Skin epidermis (tissue), 12 donors: ENCODE results near the gene SHISA9.

ENCODE experiments used
- H3K27ac ChIP-seq, 21 experiments: fragments of 200-600 bp; sonication (generic) in 11 of 21; one replicate each; pipeline ENCODE4 v1.5.0; 2020; ENCODE audit warnings: mild to moderate bottlenecking in 3 of 21, inconsistent platforms in 2 of 21, moderate library complexity in 2 of 21
- H3K4me3 ChIP-seq, 7 experiments: fragments of 200-600 bp; sonication (generic) in 2 of 7; one replicate each; pipeline ENCODE4 v1.5.0; 2020; ENCODE audit warnings: inconsistent platforms in 2 of 7, mild to moderate bottlenecking in 2 of 7, moderate library complexity in 1 of 7

SHISA9 gene

DNA sequence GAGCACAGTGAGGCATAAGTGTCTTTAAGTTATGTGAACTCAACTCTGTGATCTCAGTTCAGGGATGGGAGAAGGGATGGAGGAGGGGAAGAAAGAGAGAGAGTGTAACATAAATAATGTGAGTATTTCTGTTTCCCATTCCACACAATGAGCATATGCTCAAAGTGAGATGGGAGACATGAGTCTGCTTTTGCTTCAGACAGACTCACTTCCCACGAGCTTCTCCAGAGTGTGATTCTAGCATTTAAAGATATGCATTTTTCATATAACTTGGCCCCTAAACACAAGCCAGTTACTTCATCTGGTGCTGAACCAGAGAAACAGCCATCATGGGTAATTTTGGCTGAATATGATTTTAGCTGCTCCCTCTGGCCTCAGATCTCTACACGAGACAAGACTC lies 35.0 kb downstream of the SHISA9 start:
- Histone ChIP-seq H3K4me3 (no peak overlapping the region), H3K27ac (no peak overlapping the region)

DNA sequence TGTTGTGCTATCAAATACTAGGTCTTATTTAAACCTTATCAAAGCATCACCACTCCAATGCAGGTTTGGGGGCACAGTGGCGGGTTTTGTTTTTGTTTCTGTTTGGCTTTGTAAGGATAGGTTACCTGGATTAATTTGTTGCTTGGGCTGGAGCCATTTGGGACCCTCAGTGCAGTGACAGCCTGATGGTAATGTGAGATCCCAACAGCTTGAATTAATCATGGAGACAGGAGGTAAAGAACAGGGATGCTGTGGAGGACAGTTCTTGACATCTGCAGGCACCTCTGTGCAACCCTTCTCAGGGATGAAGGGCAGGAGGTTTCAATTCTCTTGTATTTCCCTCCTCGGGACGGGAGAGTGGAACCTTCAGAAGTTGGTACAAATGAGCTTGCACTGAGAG lies 40.5 kb downstream of the SHISA9 start:
- Histone ChIP-seq H3K27ac (no peak overlapping the region), H3K4me3 (no peak overlapping the region)

DNA sequence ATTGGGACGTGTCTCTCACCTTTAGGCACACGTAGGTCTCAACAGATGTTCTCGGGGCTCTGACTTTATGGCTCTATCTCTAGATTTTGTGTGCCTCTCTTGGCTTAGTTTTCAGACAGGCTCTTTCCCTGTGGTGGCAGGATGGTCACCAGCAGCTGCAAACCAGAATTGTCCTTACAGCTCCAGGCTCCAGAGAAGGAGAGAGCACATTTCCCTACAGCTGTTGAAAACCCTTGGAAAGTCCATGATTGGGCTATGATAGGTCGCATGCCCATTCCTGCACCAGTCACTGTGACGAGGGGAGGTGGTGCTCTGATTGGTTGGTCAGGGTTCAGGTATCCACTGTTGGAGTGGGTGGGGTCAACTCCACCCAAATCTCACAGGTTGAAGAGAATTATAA lies 41.5 kb downstream of the SHISA9 start:
- no peak overlapping the region for H3K4me3 ChIP-seq
- no peak overlapping the region for H3K27ac ChIP-seq

DNA sequence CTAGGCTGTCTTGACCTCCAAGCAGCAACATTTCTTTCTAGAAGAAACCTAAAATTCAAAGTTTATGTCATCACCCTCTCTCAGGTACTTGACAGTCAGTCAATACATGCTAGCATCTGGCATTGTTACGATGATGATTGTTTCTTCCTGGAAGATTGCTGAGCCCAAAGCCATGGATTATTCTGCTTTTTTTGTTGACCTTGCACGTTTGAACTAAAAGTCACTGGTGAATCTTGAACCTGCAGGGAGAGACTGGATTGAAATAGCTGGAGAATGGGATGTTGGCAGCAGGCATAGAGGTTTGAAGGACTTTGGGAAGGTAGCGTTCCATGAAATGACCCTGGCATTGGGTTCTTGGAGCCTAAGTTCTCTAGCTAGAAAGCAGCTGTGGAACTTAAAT lies 42.9 kb downstream of the SHISA9 start:
- H3K27ac ChIP-seq: no peak overlapping the region
- no peak overlapping the region for H3K4me3 ChIP-seq

DNA sequence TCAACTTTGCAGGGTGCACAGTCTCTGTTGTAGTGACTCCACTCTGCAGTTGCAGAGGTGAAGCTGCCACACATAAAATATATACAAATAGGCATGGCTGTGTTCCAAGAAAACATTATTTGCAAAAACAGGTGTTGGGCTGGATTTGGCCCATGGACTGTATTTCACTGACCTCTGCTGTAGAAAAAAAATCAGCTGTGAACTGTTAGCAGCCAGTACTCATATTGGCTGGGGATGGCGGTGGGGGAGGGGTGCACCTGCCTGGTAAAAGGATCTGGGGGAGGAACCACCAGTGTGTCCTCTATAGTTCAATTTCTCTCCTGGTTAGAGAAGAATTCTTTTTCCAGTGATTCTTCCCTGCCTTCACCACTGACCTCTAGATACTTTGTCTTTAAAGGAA lies 50.0 kb downstream of the SHISA9 start:
- Histone ChIP-seq H3K4me3 (no peak overlapping the region), H3K27ac (no peak overlapping the region)

DNA sequence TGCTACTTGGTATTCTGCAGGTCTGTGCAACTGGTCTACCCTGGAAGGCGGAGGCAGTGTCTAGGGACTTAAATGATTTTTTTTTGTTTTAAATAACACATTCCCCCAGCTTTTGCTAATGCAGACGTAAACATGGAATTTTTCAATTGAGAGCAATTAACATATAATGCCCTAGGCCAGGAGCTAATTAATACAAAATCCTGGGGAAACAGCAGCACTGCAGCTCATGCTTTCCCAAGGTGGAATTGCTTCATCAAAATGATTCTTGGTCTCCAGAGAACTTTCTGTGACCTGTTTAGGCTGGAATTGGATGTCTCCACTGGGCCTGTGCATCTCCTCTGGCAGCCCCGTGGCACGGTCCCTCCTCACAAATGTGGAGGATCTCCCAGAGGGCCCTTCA lies 50.6 kb downstream of the SHISA9 start:
- Histone ChIP-seq H3K4me3 (no peak overlapping the region), H3K27ac (no peak overlapping the region)

DNA sequence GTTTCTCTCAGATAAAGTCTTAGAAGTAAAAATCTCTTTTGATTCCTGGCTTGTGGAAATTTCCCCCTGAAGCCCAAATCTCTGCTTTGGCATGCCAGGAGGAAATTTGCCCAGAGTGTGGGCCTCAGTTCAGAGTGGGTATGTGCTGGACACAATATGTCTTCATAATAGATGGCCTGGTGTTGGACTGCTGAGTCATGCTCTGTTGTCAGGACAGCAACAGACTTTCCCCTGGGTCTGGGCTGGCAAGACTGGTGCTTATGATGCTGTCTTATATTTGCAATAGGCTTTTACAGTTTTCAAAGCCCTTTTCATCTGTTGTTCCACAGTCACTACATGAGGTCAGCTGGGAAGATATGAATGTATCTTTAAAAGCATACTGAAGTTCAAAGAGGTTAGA lies 57.0 kb downstream of the SHISA9 start:
- no peak overlapping the region for H3K27ac ChIP-seq
- H3K4me3 ChIP-seq: no peak overlapping the region

DNA sequence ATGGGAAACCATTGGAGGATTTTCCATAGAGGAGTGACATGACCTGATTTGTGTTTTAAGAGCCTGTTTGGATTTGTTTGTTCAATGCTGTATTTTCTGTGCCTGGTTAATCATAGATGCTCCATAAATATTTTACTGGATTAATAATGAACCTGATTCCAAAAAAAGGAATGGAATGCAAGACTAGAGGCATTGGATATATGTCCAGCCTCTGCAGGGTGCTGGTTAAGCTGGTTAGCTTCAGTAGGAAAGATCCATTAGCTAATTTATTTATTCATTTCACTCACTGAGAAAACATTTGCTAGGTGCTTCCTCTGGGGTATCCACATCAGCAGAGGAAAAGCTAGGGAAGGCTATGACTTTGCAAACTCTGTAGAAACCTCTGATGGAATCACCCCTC lies 57.7 kb downstream of the SHISA9 start:
- no peak overlapping the region for H3K4me3 ChIP-seq
- H3K27ac ChIP-seq: no peak overlapping the region

DNA sequence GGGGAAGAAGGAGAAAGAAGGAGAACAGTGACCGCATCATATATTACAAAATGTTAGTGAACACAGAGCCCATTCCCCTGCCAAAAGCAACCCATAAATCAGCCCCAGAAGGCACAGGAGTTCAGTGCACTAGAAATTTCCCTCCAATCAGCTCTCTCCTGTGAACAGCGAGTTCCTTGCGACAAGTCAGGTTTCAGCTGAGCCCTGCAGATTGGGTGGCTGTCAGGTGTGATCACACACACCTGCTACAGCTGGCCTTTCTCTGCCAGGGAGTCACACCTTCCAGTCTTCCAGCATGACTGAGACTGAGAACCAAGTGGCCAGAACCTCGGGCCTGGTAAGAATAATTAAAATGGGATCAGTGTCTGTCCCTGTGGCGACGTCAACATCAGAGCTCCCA lies 60.2 kb downstream of the SHISA9 start:
- Histone ChIP-seq H3K27ac (no peak overlapping the region), H3K4me3 (no peak overlapping the region)

DNA sequence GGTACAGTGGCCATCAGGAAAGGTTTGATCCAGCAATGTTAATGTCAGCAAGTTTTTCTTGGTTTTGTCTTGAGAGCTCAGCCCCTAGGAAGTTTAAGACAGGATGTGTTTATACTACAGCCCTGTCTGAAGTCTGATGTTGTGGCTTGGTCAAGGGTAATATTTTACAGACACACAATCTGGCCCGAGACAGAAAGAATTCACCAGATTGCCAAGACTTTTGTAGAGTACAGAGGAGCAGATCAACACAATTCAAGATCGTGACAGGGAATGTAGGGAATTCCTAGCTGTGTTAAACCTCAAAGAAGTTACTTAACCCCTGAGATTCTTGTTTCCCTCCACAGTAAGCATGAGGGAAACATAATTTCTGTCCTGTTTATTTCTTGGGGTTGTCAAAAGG lies 63.1 kb downstream of the SHISA9 start:
- no peak overlapping the region for H3K4me3 ChIP-seq
- no peak overlapping the region for H3K27ac ChIP-seq

DNA sequence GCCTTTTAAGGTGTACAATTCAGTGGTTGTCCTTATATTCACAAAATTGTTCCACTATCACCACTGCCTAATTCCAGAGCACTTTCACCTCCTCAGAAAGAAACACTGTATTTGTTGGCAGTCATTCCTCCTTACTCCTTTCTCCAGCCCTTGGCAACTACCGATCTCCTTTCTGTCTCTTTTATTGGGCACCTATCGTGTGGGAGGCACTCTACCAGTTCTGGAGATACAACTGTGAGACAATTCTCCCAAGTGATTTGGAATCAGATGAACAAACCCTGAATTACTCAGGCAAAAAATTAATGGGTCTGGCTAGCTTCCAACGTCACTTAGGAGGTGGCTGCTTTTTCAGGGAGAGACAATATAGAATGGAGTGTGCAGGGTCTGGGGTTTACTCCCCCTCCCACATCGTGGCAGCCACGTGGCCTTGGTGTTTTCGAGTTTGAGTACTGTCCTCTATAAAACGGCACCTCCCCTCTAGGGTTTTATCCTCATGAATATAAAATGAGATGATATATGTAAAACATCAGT lies 63.9 kb downstream of the SHISA9 start:
- no peak overlapping the region for H3K27ac ChIP-seq
- H3K4me3 ChIP-seq: no peak overlapping the region

DNA sequence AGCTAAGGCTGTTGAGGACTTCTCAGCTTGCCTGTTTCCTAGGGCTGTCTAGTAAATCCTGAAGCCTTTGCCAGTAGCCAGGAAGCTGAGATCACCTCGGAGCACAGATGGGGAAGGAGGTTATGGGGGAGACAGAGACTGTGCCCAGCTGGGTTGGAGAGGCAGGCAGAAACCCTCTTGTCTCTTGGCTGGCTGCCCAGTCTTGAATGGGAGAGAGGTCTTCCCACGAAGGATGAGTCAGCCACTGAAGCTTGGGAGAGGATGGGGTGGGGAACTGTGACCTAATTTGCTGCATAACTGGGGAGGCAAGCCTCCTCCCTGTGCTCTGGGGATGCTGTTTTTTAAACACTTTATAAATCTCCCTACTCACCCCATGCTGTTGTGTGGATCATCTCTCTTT lies 69.8 kb downstream of the SHISA9 start:
- H3K27ac ChIP-seq: no peak overlapping the region

DNA sequence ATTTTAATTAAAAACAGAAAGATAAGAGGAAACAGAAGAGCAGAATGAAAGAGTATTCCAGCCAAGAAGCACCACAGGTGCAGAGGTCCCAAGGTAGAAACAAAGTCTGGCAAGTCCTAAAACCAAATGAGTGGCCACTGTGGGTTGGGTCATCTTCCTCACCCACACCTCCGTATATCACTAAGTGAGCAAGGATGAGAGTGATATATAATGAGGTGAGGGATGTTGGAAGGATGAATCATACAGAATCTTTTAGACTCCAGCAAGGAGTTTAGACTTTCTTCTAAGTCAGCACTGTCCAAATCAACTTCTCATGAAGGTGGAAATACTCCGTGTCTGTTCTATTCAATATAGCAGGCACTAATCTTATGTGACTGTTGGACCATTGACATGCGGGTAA lies 70.8 kb downstream of the SHISA9 start:
- H3K27ac ChIP-seq: no peak overlapping the region
- H3K4me3 ChIP-seq: no peak overlapping the region

More for the DNA sequence above, 69.8 kb downstream of the SHISA9 start:
- no peak overlapping the region for H3K4me3 ChIP-seq

DNA sequence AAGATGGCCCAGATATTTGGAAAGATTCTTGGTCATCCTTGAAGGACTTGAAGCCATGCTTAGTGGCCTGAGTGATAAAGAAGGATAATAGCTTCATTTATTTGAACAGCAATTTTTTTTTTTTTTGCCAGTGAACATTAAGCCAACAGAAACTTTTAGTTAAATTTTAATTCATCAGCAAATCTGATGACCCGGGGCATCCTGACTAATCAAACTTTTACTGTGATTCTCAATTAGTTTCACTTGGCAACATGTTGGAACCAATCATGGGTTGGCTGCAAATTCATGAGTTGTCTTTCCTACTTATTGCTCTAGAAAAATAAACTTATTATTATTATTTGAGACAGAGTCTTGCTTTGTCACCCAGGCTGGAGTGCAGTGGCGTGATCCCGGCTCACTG lies 74.4 kb downstream of the SHISA9 start:
- Histone ChIP-seq H3K27ac (no peak overlapping the region), H3K4me3 (no peak overlapping the region)

DNA sequence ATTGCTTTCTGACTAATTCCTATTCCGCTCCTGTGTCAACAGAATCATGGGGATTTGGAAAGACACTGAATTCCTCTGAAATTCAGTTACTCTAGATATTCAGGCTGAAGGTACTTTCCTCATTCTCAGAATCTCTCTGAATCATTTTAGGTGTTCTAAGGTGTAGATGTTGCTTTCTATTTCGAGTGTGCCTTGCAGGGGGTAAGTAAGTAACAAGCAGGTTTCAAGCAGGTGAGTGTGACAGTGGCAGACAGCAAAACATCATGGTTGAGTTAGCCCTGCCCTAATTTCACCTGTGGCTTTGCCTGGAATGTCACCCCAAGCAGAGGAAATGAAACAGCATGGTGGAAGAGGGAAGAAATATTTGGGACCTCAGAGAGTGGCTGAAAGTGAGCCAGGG lies 75.1 kb downstream of the SHISA9 start:
- no peak overlapping the region for H3K4me3 ChIP-seq
- H3K27ac ChIP-seq: no peak overlapping the region

DNA sequence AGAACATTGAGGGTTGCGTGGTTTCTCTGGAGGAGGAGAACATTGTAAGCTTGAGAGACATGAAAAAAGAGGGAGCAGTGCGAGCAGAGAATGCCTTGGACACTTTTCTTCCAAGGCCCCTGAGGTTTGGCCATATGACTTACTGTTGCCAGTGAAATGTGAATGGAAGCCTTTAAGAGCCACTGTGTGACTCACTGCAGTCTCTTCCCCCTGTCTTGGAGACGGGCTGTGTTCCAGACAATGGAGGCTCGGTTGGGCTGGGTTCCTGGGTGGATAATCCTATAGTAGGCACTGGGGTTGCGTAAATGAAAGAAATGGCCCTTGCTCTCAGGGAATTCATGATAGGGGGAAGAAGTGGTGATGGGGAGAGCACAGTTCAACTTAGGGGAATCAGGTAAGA lies 75.5 kb downstream of the SHISA9 start:
- H3K27ac ChIP-seq: no peak overlapping the region
- H3K4me3 ChIP-seq: no peak overlapping the region

DNA sequence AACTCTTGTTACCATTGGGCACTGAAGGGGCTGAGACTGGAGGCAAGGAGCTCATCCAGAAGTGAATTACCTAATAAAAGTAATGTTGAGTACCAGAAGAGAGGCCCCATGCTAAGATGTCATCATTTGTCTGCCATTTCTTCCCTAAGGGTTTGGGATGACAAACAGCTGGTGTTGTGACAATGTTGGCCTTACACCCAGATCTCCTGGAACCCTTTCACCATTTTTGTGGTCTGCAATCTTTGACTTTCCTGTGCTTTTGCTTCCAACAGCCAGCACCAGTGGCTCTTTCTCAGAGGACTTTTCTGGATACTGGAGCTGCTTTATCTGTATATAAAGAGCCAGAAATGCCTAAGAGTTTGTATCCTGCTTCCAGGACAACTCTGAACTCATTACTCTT lies 84.1 kb downstream of the SHISA9 start:
- Histone ChIP-seq H3K4me3 (no peak overlapping the region), H3K27ac (no peak overlapping the region)

DNA sequence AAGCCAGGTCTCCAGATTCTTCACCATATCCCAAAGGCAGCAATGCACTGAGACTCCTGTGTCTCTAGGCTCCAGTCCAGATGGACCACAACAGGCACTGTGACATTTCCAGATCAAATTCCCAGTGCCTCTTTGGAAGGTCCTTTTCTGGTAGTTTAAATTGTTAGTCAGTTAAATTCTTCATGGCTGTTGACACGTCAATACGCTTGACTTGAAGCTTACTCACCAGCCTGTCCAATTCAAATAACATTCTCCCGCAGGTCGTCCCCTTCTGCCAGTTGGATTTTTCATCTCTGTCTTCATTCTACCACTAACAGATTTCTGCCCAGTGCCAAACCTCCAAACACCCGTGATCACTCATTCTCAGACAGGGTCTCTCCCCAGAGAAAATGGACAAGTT lies 86.7 kb downstream of the SHISA9 start:
- Histone ChIP-seq H3K4me3 (no peak overlapping the region), H3K27ac (no peak overlapping the region)

DNA sequence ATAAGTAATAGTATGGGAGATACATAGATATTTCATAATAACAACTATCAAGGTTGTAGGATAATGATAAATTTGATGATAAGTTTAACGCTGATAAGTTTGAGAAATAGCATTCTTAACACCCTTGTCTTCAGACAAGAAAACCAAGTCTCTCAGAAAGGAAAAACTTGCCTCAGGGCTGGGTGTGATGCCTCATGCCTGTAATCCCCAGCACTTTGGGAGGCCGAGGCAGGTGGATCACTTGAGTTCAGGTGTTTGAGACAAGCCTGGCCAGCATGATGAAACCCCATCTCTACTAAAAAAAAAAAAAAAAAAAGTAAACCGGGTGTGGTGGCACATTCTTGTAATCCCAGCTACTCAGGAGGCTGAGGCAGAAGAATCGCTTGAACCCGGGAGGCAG lies 90.7 kb downstream of the SHISA9 start:
- Histone ChIP-seq H3K27ac (no peak overlapping the region), H3K4me3 (no peak overlapping the region)

DNA sequence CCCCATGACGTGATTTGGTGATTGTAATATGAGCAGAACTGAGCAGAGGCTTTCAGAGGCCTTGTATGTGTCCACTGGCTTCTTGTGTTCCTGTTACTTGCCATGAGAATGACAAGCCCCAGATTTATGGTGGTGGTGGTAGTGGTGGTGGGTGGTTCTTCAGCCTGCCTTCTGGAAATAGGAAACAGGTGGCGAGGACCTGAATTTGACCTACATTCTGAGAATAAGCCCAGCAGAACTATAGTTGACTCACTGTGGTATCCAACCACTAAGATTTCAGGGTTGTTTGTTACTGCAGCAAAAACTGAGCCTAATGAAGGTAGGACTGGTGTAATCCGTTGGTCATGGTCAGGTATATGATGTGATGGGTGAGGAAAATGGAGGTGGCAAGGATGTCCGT lies 93.0 kb downstream of the SHISA9 start:
- Histone ChIP-seq H3K4me3 (no peak overlapping the region), H3K27ac (no peak overlapping the region)

DNA sequence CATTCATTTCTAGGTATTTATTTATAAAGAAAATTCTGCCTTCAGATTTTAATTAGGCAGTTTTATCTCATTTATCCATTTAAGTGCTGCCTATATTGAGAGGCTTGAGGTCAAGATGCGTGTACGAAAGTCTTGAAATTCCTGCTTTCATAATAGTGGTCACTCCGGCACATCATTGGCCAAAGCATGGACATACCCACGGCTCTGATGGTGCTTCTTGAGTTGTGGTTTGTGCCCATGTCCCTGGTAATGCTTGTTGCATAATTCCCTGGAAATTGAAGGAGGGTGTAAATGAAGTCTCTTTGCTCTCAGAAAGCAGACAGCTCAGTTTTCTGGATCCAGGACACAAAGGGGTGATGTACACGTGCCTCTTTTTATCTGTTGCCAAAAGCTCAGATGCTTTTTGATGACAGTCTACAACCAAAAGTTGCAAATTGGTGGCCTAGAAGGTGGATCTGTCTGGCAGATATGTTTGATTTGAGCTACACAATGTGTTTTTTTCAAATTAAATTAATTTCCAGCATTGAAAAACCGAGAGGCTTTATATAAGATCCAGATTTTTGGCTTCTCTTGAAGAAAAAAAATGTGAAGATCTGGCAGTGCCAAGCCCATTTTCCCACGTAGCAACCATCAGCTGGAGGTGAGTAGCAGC lies 94.4 kb downstream of the SHISA9 start:
- H3K27ac ChIP-seq: no peak overlapping the region

DNA sequence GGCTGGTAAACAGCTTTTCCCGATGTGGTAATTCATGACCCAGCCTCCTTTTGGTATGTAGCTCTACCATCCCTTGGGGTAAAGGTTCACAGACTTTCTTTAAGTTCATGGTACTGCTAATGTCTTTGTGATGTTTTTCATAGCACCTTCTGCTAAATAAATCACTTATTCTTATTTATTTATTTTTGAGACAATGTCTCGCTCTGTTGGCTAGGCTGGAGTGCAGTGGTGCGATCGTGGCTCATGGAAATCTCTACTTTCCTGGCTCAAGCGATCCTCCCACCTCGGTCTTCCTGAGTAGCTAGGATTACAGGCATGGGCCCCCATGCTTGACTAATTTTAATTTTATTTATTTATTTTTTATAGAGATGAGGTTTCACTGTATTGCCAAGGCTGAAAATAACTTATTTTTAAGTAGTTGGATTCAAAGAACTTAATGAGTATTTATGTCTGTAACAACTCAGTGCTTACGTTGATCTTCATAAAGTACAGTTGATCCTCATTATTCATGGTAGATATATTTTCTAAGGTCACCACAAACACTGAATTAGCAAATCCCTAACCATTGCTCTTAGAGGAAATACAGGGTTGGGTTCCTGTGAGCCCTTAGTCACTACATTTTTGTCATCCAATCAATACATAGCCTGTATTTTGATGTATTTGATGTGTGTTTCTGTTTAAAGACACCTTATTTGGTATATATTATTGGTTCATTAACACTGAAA lies 97.1 kb downstream of the SHISA9 start:
- no peak overlapping the region for H3K4me3 ChIP-seq

More for the DNA sequence above, 94.4 kb downstream of the SHISA9 start:
- no peak overlapping the region for H3K4me3 ChIP-seq

More for the DNA sequence above, 97.1 kb downstream of the SHISA9 start:
- no peak overlapping the region for H3K27ac ChIP-seq
